GM12865 (cell line): ENCODE data around the gene LGI1.
"Not testable (repeated sequence)": the region's sequence is repeated elsewhere in the genome, so short reads cannot be mapped to it uniquely, and the experiment has no call there.

Experiments
- DNase-seq: peaks from one replicate; pipeline ENCODE4 v3.0.0; 2010; ENCODE audit warnings: low read depth
- H3K4me3 ChIP-seq: 2 replicates; pipeline ENCODE4 v1.5.1; 2011; ENCODE audit warnings: mild to moderate bottlenecking, low read depth, low read length, control low read depth
- TF ChIP-seq, protein P1 (sequence below): IDR thresholded peaks from 2 replicates; pipeline ENCODE4 v1.5.1; 2011; ENCODE audit warnings: low read length, control low read depth, low read depth, inconsistent platforms; ENCODE audit not compliant: insufficient read depth; ENCODE audit errors: missing control alignments

Gene LGI1

DNA sequence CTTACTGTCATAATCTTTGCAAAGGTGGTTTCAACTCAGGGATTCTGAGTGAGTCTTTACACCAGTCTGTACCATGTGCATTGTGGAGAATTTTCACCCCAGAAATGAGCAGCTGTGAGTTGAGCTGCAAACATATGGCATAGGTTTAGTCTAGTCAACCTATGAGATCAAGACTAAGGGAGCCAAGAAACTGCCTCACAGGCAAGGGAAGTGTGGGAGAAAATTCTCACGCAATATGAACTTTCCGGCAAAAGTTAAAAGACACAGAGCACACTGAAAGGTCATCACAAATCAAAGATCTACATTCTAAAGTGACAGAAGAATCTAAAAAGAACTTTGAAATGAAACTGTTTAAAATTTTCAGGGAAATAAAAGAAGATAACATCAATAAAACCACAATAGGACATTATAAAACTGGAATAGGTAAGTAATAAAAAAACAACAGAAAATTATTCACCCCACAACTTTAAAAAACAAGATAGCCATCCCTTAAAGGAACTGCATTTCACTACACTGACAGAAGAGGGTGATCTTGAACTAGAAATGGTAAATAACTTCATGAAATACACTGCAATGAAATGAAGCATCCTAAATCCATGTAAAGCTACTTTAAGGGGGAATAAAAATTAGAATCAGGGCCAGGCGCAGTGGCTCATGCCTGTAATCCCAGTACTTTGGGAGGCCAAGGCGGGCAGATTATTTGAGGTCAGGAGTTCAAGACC, 63.5 kb downstream of the LGI1 start:
- TF ChIP-seq, protein P1, sequence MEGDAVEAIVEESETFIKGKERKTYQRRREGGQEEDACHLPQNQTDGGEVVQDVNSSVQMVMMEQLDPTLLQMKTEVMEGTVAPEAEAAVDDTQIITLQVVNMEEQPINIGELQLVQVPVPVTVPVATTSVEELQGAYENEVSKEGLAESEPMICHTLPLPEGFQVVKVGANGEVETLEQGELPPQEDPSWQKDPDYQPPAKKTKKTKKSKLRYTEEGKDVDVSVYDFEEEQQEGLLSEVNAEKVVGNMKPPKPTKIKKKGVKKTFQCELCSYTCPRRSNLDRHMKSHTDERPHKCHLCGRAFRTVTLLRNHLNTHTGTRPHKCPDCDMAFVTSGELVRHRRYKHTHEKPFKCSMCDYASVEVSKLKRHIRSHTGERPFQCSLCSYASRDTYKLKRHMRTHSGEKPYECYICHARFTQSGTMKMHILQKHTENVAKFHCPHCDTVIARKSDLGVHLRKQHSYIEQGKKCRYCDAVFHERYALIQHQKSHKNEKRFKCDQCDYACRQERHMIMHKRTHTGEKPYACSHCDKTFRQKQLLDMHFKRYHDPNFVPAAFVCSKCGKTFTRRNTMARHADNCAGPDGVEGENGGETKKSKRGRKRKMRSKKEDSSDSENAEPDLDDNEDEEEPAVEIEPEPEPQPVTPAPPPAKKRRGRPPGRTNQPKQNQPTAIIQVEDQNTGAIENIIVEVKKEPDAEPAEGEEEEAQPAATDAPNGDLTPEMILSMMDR, result peak; percentile 29
- H3K4me3 ChIP-seq, result no peak overlapping the region
- DNase-seq, result peak; percentile 41

DNA sequence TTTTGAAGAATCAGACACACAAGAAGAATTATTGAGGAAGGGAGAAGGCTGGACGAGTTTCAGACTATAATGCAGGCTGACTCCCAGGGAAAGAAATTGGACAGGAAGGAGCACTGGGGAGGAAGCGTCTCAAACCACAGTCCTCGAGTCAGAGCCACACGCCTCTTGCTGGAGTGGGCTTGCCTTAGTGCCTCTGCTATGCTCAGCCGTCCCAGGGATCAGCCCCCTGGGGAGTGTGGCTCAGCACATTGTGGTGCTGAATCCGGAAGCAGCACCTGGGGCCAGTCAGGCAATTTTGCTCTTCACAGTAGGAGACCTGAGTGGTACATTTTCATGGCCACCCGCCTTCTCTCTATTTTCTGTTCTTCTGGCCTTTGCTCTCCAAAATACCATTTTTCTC, 68.6 kb downstream of the LGI1 start:
- DNase-seq, result peak; percentile 12
- no peak overlapping the region for H3K4me3 ChIP-seq
- TF ChIP-seq, protein P1, result no peak

GRCh38 chr10:93827056-93827804, 69.5 kb downstream of the LGI1 start:
- DNase-seq, result no peak
- H3K4me3 ChIP-seq, result no peak overlapping the region
- TF ChIP-seq, protein P1, result no peak

DNA sequence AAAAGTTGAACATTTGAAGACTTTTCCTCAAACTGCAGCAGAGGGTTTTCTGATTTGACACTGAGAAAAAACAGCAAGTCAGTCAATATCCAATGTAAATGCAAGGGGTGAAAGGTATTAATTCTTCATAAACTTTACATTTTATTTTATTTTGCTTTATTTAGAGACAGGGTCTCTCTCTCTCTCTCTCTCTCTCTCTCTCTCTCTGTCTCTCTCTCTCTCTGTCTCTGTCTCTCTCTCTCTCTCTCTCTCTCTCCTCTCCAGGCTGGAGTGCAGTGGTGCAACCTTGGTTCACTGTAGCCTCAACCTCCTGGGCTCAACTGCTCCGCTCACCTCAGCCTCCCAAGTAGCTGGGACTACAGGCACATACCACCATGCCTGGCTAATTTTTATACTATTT, 73.3 kb downstream of the LGI1 start:
- DNase-seq, H3K4me3 ChIP-seq: not testable (repeated sequence)

DNA sequence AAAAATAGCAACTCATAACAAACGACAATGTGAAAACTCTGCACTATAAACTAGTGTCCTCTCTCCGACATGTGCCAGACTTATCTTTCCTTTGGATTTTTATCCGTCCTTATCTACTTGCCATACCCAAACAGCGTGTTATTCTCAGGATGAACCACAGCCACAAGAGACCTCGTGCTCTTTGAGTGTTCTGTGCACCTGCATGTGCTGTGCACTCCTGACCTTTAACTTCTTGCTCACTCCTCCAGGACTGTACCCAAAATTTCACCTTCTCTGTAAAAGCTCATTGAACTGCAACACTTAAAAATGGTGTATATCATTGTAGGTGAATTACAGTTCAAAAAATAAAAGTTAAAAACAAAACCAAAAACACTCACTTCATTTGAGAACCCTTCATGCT, 78.0 kb downstream of the LGI1 start:
- TF ChIP-seq, protein P1, result no peak

GRCh38 chr10:93837822-93838221, 80.1 kb downstream of the LGI1 start:
- TF ChIP-seq, protein P1, result no peak

More for the DNA sequence above, 78.0 kb downstream of the LGI1 start:
- H3K4me3 ChIP-seq, result no peak overlapping the region
- no peak for DNase-seq

DNA sequence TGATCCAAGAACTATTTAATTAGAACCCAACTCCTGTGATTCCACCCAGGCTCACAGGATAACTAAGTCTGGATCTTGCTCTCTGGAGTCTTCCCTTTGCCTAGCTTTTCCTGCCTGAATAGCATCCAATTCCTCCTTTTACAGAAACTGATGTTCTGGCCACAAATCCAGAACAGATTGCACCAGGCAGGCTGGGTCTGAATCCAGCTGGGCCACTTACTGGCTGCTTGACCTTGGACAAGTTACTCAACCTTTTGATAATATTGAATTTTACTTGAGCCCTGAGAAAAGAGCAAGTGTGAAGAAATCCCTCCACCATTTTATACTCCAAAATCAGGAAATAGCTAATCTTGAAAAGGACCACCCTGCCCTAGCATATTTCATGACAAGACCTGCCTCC, 80.5 kb downstream of the LGI1 start:
- TF ChIP-seq, protein P1, result no peak
- DNase-seq, result no peak
- H3K4me3 ChIP-seq, result no peak overlapping the region

More at GRCh38 chr10:93837822-93838221, 80.1 kb downstream of the LGI1 start:
- DNase-seq, result no peak
- H3K4me3 ChIP-seq, result no peak overlapping the region
